Stomach (tissue), 4 donors: Measurements from ENCODE around the gene CD9.

Source experiments
- POLR2A ChIP-seq, 4 donors: fragments of 450-650 bp; IDR thresholded peaks; one replicate each; pipeline ENCODE4 v1.6.1; 2016; ENCODE audit warnings: antibody characterized with exemption in 4 of 4, control low read depth in 2 of 4, mild to moderate bottlenecking in 1 of 4, moderate library complexity in 1 of 4
- POLR2AphosphoS5 ChIP-seq, 3 donors: sonication (generic); formaldehyde crosslinking; IDR thresholded peaks; one replicate each; pipeline ENCODE4 v1.6.1; 2016; ENCODE audit warnings: antibody characterized with exemption in 3 of 3

DNA sequence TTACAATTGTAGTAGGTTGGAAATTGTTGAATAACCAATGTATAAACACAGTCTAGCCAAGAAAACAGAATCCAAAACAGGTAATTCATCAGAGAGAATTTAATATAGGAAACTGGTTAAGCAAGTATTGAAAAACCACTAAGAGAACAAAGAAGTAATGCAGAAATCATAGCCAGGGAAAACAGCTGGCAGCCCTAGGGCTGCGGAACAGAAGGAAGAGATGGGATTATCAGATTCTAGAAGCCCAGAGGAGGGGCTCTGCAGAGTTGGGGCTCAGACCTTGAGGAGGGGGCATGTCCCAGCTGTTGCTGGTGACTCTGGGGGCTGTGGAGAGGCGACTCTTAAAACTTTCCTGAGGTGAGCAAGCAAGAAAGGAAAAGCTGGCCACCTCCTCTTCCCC lies 49.4 kb downstream of the CD9 start:
- TF ChIP-seq POLR2A (IDR thresholded peaks at IDR 0.05) (no peak), POLR2AphosphoS5 (IDR thresholded peaks at IDR 0.05) (no peak)
